OCI-LY1 (cell line): ENCODE data around the gene NUP54.

Experiments
- CTCF ChIP-seq: fragments of 200-600 bp; sonication (generic), shearing (Covaris generic); IDR thresholded peaks from 2 replicates; pipeline ENCODE4 v1.5.1; 2017; ENCODE audit warnings: mild to moderate bottlenecking, antibody characterized with exemption, low read length, moderate library complexity, mixed read lengths
- EZH2 ChIP-seq: fragments of 200-600 bp; sonication (generic), shearing (Covaris generic); IDR thresholded peaks from 2 replicates; pipeline ENCODE4 v1.8.0; 2017; ENCODE audit warnings: borderline replicate concordance, mixed run types, mild to moderate bottlenecking, antibody characterized with exemption, low read length, moderate library complexity, mixed read lengths

- TF ChIP-seq CTCF (no peak), EZH2 (no peak)
These were observed 46.1 kb upstream of the NUP54 start for GRCh38 chr4:76194325-76194724.
